Kidney epithelial cell (primary cell): ENCODE results near the gene FAHD1. TPM values are rescaled to one million over a fixed set of nuclear protein-coding genes. Genes with fewer than 3 reads are reported as not detected.

ENCODE experiments used
- DNase-seq: peaks from one replicate; pipeline ENCODE4 v3.0.0-alpha.2; 2010; ENCODE audit warnings: low read depth
- H3K27me3 ChIP-seq: 2 replicates; pipeline ENCODE4 v1.6.0; 2011; ENCODE audit warnings: low read length; ENCODE audit not compliant: control insufficient read depth, insufficient read depth
- H3K36me3 ChIP-seq: 2 replicates; pipeline ENCODE4 v1.5.1; 2011; ENCODE audit warnings: low read length; ENCODE audit not compliant: control insufficient read depth, insufficient read depth
- H3K4me3 ChIP-seq: 2 replicates; pipeline ENCODE4 v1.5.1; 2011; ENCODE audit warnings: low read depth, mild to moderate bottlenecking, control low read depth, low read length
- total RNA-seq: library from RNA; depleted of rRNA; stranded (reverse); fragments of >200 nt; gene quantifications from 2 replicates; pipeline ENCODE4 v1.2.3, GENCODE V29; 2015
- TF ChIP-seq, protein P1 (sequence below): IDR thresholded peaks from 2 replicates; pipeline ENCODE4 v1.5.1; 2011; ENCODE audit warnings: mild to moderate bottlenecking, moderate library complexity, low read length, control low read depth, inconsistent platforms; ENCODE audit not compliant: insufficient read depth, poor library complexity, severe bottlenecking

Gene FAHD1
- total RNA-seq, 1 donor from 2014 or later: 59.7 TPM

DNA sequence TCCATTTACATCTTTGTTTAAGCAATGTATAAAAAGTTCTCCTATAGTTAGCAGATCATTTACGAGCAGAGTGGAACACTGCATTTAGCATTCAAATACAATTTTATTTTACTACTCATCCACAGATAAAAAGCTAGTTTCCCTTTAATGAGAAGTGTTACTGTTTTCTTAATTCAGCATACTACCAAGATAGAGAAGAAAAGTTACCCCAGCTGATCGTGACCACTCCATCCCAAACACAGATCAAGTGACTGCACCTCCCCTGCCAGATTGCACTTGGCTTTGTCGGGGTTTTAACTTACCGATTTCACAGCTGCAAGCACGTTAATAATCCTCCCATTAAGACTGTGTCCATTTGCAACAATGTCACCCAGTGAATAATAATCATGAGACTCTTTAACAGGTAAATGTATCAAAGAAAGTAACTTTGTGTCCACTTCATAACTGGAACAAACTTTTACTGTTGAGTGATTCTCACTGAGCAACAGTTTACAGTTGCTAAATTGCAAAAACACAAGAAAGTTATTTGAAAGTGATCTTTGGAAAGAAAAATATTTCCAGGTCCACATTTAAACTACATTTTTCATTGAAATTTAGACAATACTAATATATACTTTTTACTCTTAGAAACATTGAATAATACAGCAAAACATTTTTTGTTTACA lies 30.6 kb downstream of the FAHD1 start:
- TF ChIP-seq, protein P1, sequence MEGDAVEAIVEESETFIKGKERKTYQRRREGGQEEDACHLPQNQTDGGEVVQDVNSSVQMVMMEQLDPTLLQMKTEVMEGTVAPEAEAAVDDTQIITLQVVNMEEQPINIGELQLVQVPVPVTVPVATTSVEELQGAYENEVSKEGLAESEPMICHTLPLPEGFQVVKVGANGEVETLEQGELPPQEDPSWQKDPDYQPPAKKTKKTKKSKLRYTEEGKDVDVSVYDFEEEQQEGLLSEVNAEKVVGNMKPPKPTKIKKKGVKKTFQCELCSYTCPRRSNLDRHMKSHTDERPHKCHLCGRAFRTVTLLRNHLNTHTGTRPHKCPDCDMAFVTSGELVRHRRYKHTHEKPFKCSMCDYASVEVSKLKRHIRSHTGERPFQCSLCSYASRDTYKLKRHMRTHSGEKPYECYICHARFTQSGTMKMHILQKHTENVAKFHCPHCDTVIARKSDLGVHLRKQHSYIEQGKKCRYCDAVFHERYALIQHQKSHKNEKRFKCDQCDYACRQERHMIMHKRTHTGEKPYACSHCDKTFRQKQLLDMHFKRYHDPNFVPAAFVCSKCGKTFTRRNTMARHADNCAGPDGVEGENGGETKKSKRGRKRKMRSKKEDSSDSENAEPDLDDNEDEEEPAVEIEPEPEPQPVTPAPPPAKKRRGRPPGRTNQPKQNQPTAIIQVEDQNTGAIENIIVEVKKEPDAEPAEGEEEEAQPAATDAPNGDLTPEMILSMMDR: no peak
- no peak for DNase-seq
- peaks cover 15% of the 10 kb centered on the region for H3K27me3 ChIP-seq
- no peaks in the 10 kb centered on the region for H3K36me3 ChIP-seq
- no peak overlapping the region for H3K4me3 ChIP-seq

DNA sequence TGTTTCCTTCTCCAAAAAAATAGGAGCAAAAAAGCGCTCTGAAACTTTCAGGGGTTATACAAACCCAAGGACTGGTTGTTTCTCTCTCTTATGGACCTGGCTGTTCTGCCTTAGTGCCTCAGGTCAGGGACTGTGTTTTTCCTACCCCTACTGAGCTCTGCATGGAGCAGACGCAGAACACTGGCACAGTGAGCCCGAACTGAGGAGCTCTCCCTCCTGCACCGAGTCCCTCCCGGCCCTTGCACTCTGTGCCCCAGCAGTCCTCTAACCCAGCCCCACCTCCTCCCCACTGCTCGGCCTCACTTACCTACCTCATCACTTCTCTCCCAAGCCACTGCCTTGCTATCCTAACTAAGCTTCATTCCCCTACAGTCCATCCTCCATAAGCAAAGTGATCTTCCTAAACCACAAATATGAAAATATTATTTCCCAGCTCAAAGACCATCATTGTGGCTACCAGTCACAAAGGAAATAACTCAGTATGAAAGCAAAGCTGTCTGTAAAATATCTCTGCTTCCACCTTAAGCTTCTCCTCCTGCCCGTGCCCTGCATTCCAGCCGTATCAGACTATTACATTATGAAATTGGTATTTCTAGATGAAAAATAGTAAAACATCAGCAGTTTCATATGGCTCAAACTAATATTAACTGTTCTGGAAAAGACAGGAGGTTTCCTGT lies 31.3 kb downstream of the FAHD1 start:
- TF ChIP-seq, protein P1: no peak
- peaks cover 15% of the 10 kb centered on the region for H3K27me3 ChIP-seq
- no peak overlapping the region for H3K4me3 ChIP-seq
- H3K36me3 ChIP-seq: no peaks in the 10 kb centered on the region
- DNase-seq: no peak

DNA sequence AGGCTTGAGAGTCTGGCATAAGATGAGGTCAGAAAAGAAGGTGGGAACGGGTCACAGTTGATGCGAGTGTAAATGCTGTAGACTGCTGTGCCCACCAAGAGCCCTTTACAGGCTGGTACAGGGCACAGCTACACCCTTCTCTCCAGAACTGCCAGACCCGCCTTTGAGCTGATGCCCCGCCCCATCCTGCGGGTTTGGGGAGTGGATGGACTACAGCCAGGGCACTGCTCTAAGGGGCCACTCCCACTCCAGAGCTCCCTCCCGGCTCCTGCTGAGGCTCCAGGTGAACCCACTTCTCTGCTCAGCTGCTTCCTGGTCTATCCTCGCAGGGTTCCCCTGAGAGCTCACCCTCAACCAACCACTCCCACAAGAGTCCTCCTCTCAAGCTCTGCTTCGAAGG lies 32.6 kb downstream of the FAHD1 start:
- H3K4me3 ChIP-seq: no peak overlapping the region
- H3K36me3 ChIP-seq: no peaks in the 10 kb centered on the region
- TF ChIP-seq, protein P1: no peak
- no peak for DNase-seq
- H3K27me3 ChIP-seq: peaks cover 15% of the 10 kb centered on the region

DNA sequence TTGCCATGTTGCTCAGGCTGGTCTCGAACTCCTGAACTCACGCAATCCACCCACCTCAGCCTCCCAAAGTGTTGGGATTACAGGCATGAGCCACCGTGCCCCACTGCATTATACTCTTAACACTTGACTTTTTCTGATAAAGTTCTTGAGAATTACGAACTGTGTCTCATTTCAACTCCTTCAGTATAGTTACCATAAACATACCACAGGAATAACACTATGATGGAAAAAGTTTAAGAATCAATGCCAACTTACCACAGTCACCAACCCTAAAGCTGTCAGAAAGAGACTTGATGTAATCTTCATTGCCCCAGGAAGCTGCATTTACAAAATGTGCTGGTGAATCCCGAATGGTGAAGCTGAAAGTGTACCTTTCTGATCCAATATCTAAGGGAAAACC lies 34.7 kb downstream of the FAHD1 start:
- Histone ChIP-seq H3K36me3 (no peaks in the 10 kb centered on the region), H3K4me3 (no peak overlapping the region), H3K27me3 (peaks cover 14% of the 10 kb centered on the region)
- TF ChIP-seq, protein P1: no peak
- DNase-seq: no peak

DNA sequence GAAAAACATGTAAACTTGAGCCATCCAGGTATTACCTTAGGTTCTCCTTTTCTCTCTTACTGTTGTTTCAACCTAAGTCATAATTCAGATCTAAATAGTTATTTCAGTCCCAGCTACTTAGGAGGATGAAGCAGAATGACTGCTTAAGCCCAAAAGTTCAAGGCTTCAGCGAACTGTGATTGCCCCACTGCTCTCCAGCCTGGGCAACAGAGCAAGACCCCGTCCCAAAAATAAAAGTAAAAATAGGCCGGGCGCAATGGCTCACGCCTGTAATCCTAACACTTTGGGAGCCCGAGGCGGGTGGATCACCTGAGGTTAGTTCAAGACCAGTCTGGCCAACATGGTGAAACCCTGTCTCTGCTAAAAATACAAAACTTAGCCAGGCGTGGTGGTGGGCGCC lies 35.4 kb downstream of the FAHD1 start:
- TF ChIP-seq, protein P1: no peak
- Histone ChIP-seq H3K27me3 (peaks cover 9% of the 10 kb centered on the region), H3K36me3 (no peaks in the 10 kb centered on the region), H3K4me3 (no peak overlapping the region)
- DNase-seq: no peak
